A204.1 (cell line): ENCODE data around the gene RAB3IL1.
"Not testable (repeated sequence)": the region's sequence is repeated elsewhere in the genome, so short reads cannot be mapped to it uniquely, and the experiment has no call there.

ENCODE experiments used
- FAIRE-seq: peaks from 2 replicates; lab custom pipeline; 2012; peaks lifted over from hg19 to GRCh38; lab: Jason Lieb, UNC

Gene RAB3IL1

DNA sequence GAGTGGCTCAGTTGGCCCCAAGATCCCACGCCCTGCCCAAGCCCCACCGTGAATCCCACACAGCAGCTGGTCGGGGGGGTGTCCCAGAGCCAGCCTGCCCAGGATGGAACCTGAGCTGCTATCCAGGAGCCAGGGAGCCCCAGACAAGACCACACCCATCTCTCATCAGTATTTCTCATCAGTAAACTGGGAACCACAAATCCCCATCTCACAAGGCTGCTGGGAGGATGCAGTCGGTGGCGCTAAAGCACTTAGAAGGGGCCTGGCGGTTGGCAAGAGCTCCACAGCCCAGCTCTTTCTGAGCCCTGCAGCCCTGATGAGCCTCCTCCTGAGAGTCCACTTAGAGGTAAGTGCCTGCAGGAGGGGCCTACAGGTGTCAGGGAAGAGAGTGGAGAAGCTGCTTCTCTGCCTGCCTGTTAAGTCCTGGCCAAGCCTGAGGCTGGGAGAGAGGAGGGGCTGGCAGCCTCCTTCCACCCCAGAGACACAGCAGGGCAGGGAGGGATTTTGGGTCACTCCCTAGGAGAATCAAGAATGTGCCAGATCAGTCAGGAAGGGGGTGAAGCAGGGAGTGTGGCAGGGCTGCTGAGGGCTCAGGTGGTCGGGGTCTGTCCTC is 32.1 kb downstream of the RAB3IL1 start:
- no peak for FAIRE-seq

DNA sequence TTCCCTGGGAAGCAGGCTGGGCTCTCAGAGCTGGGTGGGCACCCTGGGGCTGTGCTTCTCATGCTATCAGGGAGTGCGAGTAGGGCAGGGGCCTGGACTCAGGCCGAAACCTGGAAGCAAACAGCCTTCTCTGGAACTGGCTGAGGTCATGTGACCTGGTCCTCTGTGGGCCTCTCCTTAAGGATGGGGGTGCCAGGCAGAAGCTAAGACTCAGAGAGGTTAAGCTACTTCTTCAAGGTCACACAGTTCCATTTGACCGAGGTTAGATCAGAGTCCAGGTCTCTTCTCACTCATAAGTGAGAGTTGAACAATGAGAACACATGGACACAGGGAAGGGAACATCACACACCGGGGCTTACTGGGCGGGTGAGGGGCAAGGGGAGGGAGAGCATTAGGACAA is 33.4 kb downstream of the RAB3IL1 start:
- FAIRE-seq = no peak

DNA sequence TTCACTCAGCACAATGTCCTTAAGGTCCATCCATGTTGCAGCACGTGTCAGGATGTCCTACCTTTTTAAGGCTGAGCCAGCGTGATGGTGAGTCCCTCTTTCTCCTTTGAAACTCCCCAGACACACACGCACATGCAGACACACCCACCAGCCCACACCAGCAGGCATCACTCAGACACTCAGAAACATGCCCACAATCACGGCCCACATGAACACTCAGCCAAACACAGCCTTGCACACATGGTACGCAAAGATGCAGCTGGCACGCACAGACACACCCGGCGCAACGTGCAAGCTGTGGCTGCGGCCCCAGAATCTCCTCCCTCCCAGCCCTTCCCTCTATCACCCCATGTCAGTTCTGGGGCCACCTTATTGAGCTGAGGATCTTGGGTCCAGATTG is 34.0 kb downstream of the RAB3IL1 start:
- FAIRE-seq = no peak

- FAIRE-seq = no peak
Observed at GRCh38 chr11:61882879-61883278, 34.5 kb downstream of the RAB3IL1 start.

- FAIRE-seq = not testable (repeated sequence)
Observed at GRCh38 chr11:61882267-61882666, 35.1 kb downstream of the RAB3IL1 start.

GRCh38 chr11:61881397-61881796 is 36.0 kb downstream of the RAB3IL1 start:
- no peak for FAIRE-seq

DNA sequence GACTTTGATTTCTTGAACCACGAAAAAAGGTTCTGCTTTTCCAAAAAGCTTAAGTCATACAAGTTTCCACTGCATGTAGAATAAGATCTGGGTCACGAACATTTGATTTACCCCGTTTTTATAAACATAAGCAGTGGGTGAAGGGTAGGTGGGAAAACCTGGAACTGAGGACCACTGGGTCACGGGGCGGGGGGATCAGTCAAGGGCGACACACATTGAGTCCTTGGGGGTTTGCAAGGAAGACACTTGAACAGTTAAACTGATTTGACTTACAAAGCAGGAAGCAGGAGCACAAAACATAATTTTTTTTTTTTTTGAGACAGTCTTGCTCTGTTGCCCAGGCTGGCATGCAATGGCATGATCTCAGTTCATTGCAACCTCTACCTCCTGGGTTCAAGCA is 36.9 kb downstream of the RAB3IL1 start:
- FAIRE-seq = no peak

- FAIRE-seq = no peak
Observed at GRCh38 chr11:61880031-61880430, 37.3 kb downstream of the RAB3IL1 start.

DNA sequence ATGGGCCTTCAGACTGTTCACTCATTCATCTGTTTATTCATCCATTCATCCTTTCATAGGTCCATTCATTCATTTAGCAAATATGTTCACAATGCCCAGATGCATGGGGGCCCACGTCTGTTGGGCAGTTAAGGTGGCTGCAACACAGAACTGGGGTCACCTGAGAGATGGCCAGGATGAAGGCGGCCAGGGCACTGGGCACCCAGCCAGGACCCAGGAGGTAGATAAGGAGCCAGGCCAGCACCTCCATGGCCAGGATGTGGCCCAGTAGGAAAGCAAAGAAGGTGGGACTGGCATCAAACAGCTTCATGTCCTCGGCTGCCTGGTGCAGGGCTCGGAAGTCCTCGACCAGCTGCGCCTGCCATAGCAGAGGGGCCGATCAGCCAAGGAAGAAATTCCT is 38.2 kb downstream of the RAB3IL1 start:
- no peak for FAIRE-seq

GRCh38 chr11:61875698-61876097 is 41.7 kb downstream of the RAB3IL1 start:
- FAIRE-seq = no peak

GRCh38 chr11:61874853-61875252 is 42.5 kb downstream of the RAB3IL1 start:
- no peak for FAIRE-seq

- FAIRE-seq = no peak
Observed at GRCh38 chr11:61874377-61874809, 43.0 kb downstream of the RAB3IL1 start.

DNA sequence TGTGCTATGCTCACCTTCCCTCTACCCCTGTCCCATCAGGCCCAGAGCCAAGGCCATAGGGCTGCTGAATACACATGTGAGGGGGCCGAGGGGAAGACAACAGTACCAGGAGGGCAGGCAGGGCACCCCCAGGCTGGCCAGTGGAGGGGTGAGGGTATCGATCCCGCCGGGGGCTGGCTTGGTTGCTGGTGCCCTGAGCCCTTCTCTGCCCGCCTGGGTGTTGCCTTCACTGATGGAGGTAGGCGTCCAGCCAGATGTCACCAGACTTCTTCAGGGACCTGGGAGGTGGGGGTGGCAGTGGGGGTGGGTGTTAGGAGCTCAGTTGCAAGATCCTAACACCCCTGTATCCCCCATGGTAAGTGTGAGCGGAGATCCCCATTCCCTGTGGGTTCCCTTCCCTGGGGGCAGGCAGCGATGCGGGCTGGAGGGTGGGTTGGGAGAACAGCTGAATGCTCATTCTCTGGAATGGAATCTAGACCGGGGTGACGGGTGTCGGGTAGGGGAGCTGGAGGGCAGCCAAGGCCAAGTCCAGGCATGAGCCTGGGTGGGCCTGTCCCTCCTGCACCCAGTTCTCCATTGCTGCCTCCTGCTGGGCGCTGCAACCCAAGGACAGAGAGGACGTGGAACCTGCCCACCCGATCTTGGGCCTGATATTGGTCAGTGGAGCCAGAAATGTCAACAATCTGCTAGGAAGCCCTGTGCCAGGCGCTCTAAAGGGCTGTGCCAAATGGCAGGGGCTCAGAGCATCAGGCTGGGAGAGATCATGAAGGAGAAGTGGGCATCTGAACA is 43.6 kb downstream of the RAB3IL1 start:
- FAIRE-seq = no peak

GRCh38 chr11:61872935-61873565 is 44.3 kb downstream of the RAB3IL1 start:
- FAIRE-seq = no peak

- no peak for FAIRE-seq
Observed at GRCh38 chr11:61871158-61871597, 46.2 kb downstream of the RAB3IL1 start.

GRCh38 chr11:61870541-61871031 is 46.8 kb downstream of the RAB3IL1 start:
- FAIRE-seq = no peak

- FAIRE-seq = no peak
Observed at GRCh38 chr11:61869708-61870451, 47.5 kb downstream of the RAB3IL1 start.

- FAIRE-seq = no peak
Observed at GRCh38 chr11:61869429-61869707, 48.0 kb downstream of the RAB3IL1 start.

- no peak for FAIRE-seq
Observed at GRCh38 chr11:61868571-61869428, 48.6 kb downstream of the RAB3IL1 start.

DNA sequence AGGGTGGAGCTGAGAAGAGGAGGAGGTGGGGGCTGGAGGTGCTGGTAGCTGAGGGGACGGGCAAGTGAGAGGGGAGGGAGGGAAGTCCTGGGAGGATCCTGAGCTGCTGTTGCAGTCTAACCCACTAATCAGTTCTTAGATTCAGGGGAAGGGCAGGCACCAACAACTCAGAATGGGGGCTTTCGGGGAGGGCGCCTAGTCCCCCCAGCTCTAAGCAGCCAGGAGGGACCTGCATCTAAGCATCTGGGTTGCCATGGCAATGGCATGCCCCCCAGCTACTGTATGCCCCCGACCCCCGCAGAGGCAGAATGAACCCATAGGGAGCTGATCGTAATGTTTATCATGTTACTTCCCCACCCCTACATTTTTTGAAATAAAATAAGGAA is 50.4 kb downstream of the RAB3IL1 start:
- no peak for FAIRE-seq

- no peak for FAIRE-seq
Observed at GRCh38 chr11:61866231-61866957, 51.0 kb downstream of the RAB3IL1 start.
